Measurements from ENCODE around the gene CCHCR1.

CCHCR1 gene

DNA sequence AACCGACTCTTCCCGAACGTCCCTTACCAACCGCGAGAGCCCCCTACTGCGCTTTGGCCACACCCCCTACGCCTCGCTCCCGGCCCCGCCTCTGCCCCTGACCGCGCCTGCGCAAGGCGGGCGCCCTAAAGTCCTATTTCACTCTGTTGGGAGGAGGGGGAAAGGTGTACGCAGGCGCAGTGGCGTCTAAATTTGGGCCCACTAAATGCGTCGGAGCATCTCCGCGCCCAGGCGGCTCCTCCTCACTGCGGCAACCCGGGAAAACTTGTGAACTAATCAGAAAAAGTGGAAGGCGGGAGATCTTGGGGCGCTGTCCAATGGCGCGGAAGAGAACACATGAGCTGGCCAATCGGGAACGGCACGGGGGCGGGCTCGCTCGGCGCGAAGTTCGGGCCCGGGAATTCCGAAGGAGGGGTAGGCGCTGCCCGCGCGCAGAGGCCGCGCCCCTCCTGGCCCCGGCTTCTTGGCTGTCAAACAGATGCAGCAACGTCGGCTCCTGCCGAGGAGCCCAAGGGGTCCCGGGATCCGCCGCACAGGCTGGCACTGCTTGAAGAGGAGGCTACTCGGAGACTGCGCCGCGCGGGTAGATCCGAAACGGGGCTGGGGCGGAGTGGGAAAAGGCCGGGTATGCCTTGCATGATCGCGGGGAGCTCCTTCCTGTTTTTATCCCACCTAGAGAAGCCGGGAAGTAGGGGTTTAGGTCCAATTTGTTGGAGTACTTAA, 699 bp upstream of the CCHCR1 start, which contains the start of gene TCF19:
Gene TCF19, plus strand, starts transcription at position 450 of the 723 bp plus-strand sequence. CDS start 881 bp downstream, outside the sequence.
- H3K4me3 ChIP-seq (ENCODE audit: low read depth, low read length): peak within 1 kb of the TSS; percentile 69
- no peak for TF ChIP-seq CTCF (IDR thresholded peaks at IDR 0.05; ENCODE audit: borderline replicate concordance, insufficient read depth, low read depth, low read length)

- TF ChIP-seq CTCF (IDR thresholded peaks at IDR 0.05; ENCODE audit: borderline replicate concordance, insufficient read depth, low read depth, low read length): no peak
- H3K4me3 ChIP-seq (ENCODE audit: low read depth, low read length): no peak overlapping the region
Observed at GRCh38 chr6:31156641-31157040, 961 bp downstream of the CCHCR1 start.

- no peak for TF ChIP-seq CTCF (IDR thresholded peaks at IDR 0.05; ENCODE audit: borderline replicate concordance, insufficient read depth, low read depth, low read length)
Observed at GRCh38 chr6:31154436-31154835, 3.2 kb downstream of the CCHCR1 start.

GRCh38 chr6:31152781-31153180, 4.8 kb downstream of the CCHCR1 start:
- TF ChIP-seq CTCF (IDR thresholded peaks at IDR 0.05; ENCODE audit: borderline replicate concordance, insufficient read depth, low read depth, low read length): no peak
- no peak overlapping the region for H3K4me3 ChIP-seq (ENCODE audit: low read depth, low read length)

More at GRCh38 chr6:31154436-31154835, 3.2 kb downstream of the CCHCR1 start:
- H3K4me3 ChIP-seq (ENCODE audit: low read depth, low read length): no peak overlapping the region

DNA sequence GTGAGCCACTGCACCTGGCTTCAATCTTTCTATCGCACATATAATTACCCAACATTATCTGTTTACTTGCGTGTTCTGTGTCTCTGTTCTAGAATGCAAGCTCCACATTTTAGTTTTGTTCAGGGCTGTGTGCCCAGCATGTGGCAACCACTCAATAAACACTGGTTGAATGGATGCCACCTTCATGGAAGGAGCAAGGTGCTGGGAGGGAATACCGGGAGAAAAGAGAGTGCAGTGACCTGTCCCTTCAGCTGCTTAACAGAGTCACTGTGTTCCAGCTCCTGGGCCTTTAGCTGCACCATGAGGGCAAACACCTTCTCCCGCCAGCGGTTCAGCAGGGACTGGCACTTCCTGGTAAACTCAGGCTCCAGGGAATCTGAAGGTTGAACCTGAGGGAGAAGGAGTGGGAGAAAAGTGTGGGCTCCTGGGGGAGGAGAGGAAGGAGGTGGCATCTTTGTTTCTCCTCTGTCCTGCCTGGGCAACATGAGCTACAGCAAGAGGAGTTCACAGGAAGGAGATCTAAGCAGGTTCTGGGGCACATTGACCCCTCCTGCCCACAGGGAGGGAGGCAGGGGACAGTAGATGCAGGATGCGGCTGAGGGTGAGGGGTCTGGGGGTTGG, 7.7 kb downstream of the CCHCR1 start:
- TF ChIP-seq CTCF (IDR thresholded peaks at IDR 0.05; ENCODE audit: borderline replicate concordance, insufficient read depth, low read depth, low read length): no peak
- no peak overlapping the region for H3K4me3 ChIP-seq (ENCODE audit: low read depth, low read length)

GRCh38 chr6:31145386-31145785, 12.2 kb downstream of the CCHCR1 start:
- H3K4me3 ChIP-seq (ENCODE audit: low read depth, low read length): no peak overlapping the region
- no peak for TF ChIP-seq CTCF (IDR thresholded peaks at IDR 0.05; ENCODE audit: borderline replicate concordance, insufficient read depth, low read depth, low read length)

DNA sequence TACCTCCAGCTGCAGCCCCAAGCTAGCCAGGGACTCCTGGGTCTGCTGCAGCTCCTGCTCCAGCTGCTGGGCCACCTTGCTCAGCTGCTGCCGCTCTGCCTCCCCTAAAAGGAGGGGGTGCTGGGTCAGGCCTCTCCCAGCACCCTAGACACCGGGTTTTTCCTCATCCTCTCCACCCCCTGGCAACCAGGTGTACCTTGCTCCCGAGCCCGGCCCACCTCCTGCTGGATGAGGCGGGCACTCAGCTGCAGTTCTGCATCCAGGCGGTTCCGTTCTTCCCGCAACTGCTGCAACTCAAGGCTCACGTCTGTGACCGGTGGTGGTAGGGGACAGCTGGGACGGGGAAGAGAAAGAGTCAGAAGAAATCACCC, 12.6 kb downstream of the CCHCR1 start:
- TF ChIP-seq CTCF (IDR thresholded peaks at IDR 0.05; ENCODE audit: borderline replicate concordance, insufficient read depth, low read depth, low read length): no peak
- H3K4me3 ChIP-seq (ENCODE audit: low read depth, low read length): no peak overlapping the region
